AG09309 (cell line): Measurements from ENCODE around the gene LDLRAD3.

Experiments used
- DNase-seq: peaks from one replicate; pipeline ENCODE4 v3.0.0-alpha.2; 2010; ENCODE audit warnings: low read depth
- H3K4me3 ChIP-seq: 2 replicates; pipeline ENCODE4 v1.5.1; 2011; ENCODE audit warnings: mild to moderate bottlenecking, low read depth, low read length, moderate library complexity; ENCODE audit not compliant: control insufficient read depth
- CTCF ChIP-seq: IDR thresholded peaks from 2 replicates; pipeline ENCODE4 v1.5.1; 2011; ENCODE audit warnings: mild to moderate bottlenecking, low read depth, low read length, inconsistent platforms; ENCODE audit not compliant: insufficient read depth, control insufficient read depth; ENCODE audit errors: missing control alignments

The LDLRAD3 gene

DNA sequence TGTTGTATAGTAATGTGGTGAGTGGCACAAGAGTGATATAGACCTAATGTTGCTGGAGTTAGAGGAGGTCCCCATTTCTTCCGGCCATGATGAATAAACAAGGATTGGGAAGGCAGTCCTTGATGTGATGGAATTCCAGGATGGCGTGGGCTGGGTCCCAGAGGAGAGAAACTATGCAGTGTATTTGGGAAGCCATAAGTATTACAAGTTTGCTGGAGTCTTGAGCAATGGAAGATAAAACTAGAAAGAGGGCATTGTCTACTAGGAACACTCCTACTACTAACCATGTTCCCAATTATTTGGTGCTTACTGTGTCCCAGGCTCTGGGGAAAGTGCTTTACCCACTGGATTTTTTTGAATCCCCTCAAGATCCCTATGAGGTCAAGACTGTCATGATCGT, 20.0 kb downstream of the LDLRAD3 start:
- no peak overlapping the region for H3K4me3 ChIP-seq
- no peak for DNase-seq
- TF ChIP-seq CTCF, result no peak

- TF ChIP-seq CTCF, result no peak
- no peak for DNase-seq
- H3K4me3 ChIP-seq, result no peak overlapping the region
Measured at GRCh38 chr11:35964841-35965240, 21.0 kb downstream of the LDLRAD3 start.

DNA sequence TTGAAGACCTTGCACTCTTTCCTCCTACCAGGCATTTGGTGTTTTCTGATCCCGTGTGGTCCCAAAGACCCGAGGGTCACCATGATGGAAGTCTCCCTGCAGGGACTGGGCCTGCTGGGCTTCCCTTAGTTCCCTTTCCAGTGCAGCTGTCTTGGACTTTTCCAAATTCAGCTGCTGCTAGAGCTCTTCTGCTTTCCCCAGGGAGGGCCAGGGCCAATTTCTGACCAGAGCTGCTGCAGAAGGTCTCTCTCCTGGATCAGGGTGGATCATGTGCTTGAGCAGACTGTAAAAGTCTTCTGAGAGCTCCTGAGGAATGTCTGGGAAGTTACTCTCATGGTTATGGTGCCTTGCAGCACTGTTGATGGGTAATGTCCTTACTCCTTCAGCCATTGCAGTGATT, 23.2 kb downstream of the LDLRAD3 start:
- no peak for DNase-seq
- H3K4me3 ChIP-seq, result no peak overlapping the region
- TF ChIP-seq CTCF, result no peak

GRCh38 chr11:35968386-35969088, 24.7 kb downstream of the LDLRAD3 start:
- TF ChIP-seq CTCF, result no peak
- no peak overlapping the region for H3K4me3 ChIP-seq
- no peak for DNase-seq

DNA sequence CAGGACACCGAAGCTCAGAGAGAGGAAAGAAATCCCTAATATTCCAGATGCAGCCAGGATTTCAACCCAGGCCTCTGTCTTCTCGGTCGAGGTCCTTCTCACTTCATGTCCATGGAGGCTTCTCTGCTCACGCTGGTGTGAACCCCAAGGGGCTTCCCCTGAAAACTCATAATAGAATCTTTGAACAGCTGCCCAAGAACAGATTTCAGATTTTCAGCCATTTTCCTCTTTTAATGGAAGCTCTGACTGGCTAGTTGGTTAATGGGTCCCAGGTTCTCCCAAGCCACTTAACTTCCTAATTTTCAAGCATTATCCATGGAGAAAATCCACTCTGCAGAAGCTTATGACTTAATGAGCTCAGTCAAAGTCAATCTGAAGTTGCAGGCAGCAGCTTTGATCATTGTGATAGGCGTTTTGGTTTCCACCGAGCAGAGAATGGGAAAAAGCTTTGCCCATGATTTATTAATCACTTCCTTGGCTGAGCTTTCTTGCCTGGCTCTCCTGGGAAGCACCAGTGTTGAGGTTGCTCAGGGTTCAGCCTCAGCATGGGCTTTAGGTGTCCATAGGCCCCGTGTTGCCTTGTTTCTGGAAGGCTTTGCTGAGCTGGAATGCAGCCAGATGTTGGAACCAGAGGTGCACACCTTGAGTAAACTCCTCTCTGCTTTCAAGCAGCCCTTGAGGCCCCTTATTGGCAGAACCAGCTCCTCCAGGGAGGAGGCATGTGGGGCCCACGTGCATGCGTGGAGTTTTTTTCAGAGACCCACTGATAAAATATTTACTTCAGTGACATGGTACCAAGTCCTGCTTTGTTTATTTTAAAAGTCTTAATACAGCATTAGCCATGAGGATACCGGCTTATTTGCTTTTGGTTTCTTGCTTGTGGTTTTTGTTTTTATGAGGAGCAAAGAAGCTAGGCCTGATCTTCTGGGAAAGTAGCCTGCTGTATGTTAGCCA, 25.5 kb downstream of the LDLRAD3 start:
- H3K4me3 ChIP-seq, result no peak overlapping the region
- no peak for TF ChIP-seq CTCF
- DNase-seq, result no peak

DNA sequence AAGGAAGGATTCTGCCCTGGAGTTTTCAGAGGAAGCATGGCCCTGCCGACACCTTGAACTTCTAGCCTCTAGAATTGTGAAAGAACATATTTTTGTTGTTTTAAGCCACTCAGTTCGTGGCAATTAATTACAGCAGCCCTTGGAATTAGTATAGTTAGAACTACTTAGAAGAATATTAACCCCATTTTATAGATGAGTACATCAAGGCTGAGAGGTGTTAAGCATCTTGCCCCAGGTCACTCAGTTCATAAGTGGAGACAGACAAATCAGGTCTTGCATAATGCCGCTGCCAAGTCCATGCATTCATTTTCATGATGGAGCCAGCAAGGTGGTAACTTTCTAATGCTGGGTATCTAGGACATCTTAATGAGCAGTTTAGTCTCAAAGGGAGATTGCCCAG, 26.6 kb downstream of the LDLRAD3 start:
- no peak for TF ChIP-seq CTCF
- no peak overlapping the region for H3K4me3 ChIP-seq
- DNase-seq, result no peak
